Measurements from ENCODE around the gene MRPL12. TPM values are rescaled to one million over a fixed set of nuclear protein-coding genes. Genes with fewer than 3 reads are reported as not detected.

MRPL12 gene
- total RNA-seq, 1 experiment from 2014 or later, result 140 TPM

DNA sequence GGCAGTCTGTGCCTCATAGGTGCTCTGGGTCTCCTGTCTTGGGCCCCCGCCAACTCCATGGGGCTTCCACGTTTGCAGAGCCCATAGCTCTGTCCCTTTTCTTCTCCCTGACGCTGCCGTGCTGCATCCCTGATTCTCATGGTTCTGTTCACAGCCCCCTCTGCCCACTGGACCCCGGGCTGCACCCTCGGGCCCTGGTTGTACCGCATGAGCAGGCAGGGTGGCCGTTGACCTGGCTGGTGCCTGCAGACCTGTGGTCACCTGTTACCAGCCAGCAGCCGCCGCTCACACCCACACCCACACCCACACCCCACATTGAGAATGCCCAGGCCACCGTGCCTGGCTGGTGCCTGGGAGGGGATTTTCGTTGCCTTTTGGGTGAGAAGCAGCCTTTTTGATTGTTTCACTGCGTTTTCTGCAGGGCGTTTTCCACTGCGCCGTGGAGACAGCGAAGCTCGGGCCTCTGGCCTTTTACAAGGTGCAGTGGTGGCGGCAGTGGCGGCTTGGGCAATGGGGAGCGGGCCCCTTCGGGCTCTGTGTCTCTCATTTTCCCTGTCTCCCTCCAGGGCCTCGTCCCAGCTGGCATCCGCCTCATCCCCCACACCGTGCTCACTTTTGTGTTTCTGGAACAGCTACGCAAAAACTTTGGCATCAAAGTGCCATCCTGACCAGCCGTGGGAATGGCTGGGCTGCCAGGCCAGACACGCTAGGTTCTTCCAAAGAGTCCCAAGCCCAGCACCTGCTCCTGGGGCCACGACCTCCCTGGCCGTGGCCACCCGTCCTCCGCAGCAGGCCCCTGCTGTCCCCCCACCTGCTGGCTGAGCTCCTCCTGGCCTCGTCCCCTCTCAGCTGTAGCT lies 16.5 kb downstream of the MRPL12 start:
- Histone ChIP-seq H3K27ac (ENCODE audit: insufficient read length, low read depth, low read length) (no peak overlapping the region), H3K18ac (ENCODE audit: insufficient read length, low read depth, low read length) (no peak overlapping the region), H4K91ac (ENCODE audit: insufficient read length, low read depth, low read length) (no peak overlapping the region), H4K5ac (ENCODE audit: insufficient read length, low read depth, low read length) (no peak overlapping the region), H2BK5ac (ENCODE audit: insufficient read length, low read length) (no peak overlapping the region), H2BK20ac (ENCODE audit: low read depth, low read length, poor library complexity, severe bottlenecking) (no peak overlapping the region), H2AFZ (ENCODE audit: low read length) (no peak overlapping the region), H3K9me3 (ENCODE audit: control insufficient read depth, low read depth, low read length) (no peaks in the 10 kb centered on the region), H3K23ac (ENCODE audit: insufficient read length, low read depth, low read length) (no peak overlapping the region), H3K9ac (ENCODE audit: extremely low read depth, insufficient read length, low read length) (no peak overlapping the region), H3T11ph (ENCODE audit: low read length) (no peak overlapping the region), H3K4ac (ENCODE audit: low read depth, low read length) (no peak overlapping the region), H2BK12ac (ENCODE audit: insufficient read length, low read depth, low read length) (no peak overlapping the region), H2BK120ac (ENCODE audit: low read depth, low read length, poor library complexity, severe bottlenecking) (no peak overlapping the region), H3K23me2 (ENCODE audit: insufficient read length, low read depth, low read length, poor library complexity, severe bottlenecking) (no peaks in the 10 kb centered on the region), H4K8ac (replicated peaks; ENCODE audit: insufficient read length, low read depth, low read length) (no peak overlapping the region), H3K79me1 (ENCODE audit: insufficient read depth, low read depth, low read length, poor library complexity, severe bottlenecking) (no peaks in the 10 kb centered on the region), H3K27me3 (ENCODE audit: insufficient read depth, low read length) (no peaks in the 10 kb centered on the region), H3K4me2 (ENCODE audit: insufficient read depth, insufficient read length, low read length) (no peak overlapping the region), H3K79me2 (ENCODE audit: insufficient read depth, low read length) (no peaks in the 10 kb centered on the region), H4K20me1 (ENCODE audit: control insufficient read depth, insufficient read depth, insufficient read length) (no peaks in the 10 kb centered on the region), H2AK5ac (ENCODE audit: insufficient read length, low read length) (no peak overlapping the region), H3K56ac (ENCODE audit: insufficient read length, low read depth, low read length) (no peak overlapping the region), H3K14ac (ENCODE audit: insufficient read depth, low read length) (no peak overlapping the region), H2BK15ac (ENCODE audit: low read depth, low read length) (no peak overlapping the region), H3K4me1 (ENCODE audit: insufficient read depth, low read length) (no peaks in the 10 kb centered on the region)
- H3K4me1 Mint-ChIP-seq, result peaks cover 8 to 15% of the 10 kb centered on the region in 2 experiments; a peak in 3 of 4 replicates
- no CpG with 5 or more reads among the region's 33 CpGs for WGBS (ENCODE audit: extremely low coverage, insufficient read length, low lambda C conversion rate)
- TF ChIP-seq, protein P1, sequence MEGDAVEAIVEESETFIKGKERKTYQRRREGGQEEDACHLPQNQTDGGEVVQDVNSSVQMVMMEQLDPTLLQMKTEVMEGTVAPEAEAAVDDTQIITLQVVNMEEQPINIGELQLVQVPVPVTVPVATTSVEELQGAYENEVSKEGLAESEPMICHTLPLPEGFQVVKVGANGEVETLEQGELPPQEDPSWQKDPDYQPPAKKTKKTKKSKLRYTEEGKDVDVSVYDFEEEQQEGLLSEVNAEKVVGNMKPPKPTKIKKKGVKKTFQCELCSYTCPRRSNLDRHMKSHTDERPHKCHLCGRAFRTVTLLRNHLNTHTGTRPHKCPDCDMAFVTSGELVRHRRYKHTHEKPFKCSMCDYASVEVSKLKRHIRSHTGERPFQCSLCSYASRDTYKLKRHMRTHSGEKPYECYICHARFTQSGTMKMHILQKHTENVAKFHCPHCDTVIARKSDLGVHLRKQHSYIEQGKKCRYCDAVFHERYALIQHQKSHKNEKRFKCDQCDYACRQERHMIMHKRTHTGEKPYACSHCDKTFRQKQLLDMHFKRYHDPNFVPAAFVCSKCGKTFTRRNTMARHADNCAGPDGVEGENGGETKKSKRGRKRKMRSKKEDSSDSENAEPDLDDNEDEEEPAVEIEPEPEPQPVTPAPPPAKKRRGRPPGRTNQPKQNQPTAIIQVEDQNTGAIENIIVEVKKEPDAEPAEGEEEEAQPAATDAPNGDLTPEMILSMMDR (conservative IDR thresholded peaks at IDR 0.05), result no peak
- DNase-seq, result no peak
- H3K27ac Mint-ChIP-seq, result no peak overlapping the region
- H3K9me3 Mint-ChIP-seq, result no peaks in the 10 kb centered on the region
- no peak overlapping the region; a peak in 1 of 5 replicates for H3K4me3 Mint-ChIP-seq
- H3K27me3 Mint-ChIP-seq (ENCODE audit: low read depth), result peaks cover 4% of the 10 kb centered on the region
- peaks cover 2 to 15% (median 14%) of the 10 kb centered on the region in 3 experiments for H3K36me3 Mint-ChIP-seq (ENCODE audit: insufficient read depth in 1 of 3, low read depth in 3 of 3)

Data from H9 (cell line).